ENCODE measurements around the gene DNAJC7.
"Not testable (repeated sequence)": the region's sequence is repeated elsewhere in the genome, so short reads cannot be mapped to it uniquely, and the experiment has no call there.

DNAJC7 gene

DNA sequence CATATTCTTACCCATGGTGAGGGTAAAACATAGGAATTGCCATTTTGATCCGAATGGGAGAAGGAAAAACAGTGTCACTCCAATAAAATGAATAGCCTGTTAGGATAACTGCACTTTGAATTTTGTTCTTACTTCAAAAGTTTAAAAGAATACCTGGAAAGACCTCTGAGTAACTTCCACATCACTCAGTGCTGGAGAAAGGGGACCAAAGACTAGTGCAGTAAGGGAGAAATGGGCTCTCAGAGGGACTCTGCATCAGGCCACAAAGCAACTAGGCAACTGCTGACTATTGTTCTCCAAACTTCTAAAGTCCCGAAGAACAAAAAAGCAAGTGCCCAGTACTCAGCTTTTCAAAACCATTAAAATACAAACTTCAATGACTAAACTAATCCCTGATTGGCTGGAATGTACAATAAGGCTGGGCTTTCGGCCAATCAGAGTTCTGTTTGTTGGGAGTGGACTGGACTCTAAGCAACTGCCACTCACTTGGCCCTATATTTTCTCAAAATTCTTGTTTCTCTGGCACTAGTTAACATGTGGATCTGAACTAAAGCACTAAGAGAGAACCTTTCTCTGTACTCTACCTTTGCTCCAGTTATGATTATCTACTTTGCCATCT, 6.2 kb downstream of the DNAJC7 start:
- no peak overlapping the region for H3K4me3 ChIP-seq (replicated peaks; ENCODE audit: low read depth, low read length)
- TF ChIP-seq, protein P1, sequence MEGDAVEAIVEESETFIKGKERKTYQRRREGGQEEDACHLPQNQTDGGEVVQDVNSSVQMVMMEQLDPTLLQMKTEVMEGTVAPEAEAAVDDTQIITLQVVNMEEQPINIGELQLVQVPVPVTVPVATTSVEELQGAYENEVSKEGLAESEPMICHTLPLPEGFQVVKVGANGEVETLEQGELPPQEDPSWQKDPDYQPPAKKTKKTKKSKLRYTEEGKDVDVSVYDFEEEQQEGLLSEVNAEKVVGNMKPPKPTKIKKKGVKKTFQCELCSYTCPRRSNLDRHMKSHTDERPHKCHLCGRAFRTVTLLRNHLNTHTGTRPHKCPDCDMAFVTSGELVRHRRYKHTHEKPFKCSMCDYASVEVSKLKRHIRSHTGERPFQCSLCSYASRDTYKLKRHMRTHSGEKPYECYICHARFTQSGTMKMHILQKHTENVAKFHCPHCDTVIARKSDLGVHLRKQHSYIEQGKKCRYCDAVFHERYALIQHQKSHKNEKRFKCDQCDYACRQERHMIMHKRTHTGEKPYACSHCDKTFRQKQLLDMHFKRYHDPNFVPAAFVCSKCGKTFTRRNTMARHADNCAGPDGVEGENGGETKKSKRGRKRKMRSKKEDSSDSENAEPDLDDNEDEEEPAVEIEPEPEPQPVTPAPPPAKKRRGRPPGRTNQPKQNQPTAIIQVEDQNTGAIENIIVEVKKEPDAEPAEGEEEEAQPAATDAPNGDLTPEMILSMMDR (IDR thresholded peaks at IDR 0.05; ENCODE audit: low read length, missing control alignments): no peak
- DNase-seq (ENCODE audit: low read depth): peak; percentile 55

DNA sequence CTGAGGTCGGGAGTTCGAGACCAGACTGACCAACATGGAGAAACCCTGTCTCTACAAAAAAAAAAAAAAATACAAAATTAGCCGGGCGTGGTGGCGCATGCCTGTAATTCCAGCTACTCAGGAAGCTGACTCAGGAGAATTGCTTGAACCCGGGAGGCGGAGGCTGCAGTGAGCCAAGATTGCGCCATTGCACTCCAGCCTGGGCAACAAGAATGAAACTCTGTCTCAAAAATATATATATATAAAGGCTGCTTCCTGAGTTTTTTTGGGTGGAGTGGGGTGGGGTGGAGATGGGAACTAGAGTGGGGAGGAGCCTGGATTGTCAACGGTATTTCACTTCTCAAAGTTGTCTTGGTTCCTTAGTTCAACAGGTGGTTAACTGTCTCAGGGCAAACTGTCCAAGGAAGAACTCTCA, 7.0 kb downstream of the DNAJC7 start:
- DNase-seq (ENCODE audit: low read depth): peak; percentile 78

DNA sequence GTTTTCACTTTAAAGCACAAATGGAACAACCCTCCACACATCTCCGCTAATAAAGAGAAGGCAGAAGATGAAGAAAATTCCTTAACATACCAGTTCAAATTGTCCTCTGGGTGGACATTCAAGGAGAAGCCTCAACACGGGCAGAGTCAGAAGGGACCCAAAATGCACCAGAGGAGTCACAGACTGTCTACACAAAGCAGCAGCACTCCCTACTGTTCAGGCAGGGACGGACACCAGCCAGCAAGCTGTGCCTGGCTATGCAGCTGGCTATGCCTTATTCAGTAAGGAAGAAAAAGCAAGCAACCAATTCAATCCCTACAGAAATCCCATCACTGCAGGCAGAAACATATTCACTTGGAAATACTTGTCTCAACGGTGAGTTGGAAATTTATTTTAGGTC, 8.1 kb downstream of the DNAJC7 start:
- TF ChIP-seq, protein P1 (IDR thresholded peaks at IDR 0.05; ENCODE audit: low read length, missing control alignments): peak; percentile 18
- H3K4me3 ChIP-seq (replicated peaks; ENCODE audit: low read depth, low read length): no peak overlapping the region
- DNase-seq (ENCODE audit: low read depth): no peak

More for the DNA sequence above, 7.0 kb downstream of the DNAJC7 start:
- H3K4me3 ChIP-seq (replicated peaks; ENCODE audit: low read depth, low read length): not testable (repeated sequence)

DNA sequence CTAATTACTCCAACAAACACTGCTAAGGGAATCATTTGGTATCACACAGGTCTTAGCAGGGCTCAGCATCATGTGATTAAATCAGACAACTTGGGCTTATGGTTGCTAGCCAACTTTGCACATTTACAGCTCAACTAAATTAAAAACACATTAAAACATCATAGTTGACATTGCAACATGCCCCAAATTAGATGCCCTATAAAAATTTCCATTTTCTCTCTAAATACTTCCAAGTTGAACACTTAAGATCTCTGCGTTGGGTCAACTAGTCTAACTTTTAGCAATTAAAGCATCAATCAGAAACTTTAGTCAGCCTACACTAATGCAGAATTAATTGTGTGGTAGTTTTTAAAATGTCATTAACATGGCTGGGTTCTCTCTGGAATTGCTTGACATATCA, 12.1 kb downstream of the DNAJC7 start:
- TF ChIP-seq, protein P1 (IDR thresholded peaks at IDR 0.05; ENCODE audit: low read length, missing control alignments): no peak
- no peak overlapping the region for H3K4me3 ChIP-seq (replicated peaks; ENCODE audit: low read depth, low read length)
- no peak for DNase-seq (ENCODE audit: low read depth)

DNA sequence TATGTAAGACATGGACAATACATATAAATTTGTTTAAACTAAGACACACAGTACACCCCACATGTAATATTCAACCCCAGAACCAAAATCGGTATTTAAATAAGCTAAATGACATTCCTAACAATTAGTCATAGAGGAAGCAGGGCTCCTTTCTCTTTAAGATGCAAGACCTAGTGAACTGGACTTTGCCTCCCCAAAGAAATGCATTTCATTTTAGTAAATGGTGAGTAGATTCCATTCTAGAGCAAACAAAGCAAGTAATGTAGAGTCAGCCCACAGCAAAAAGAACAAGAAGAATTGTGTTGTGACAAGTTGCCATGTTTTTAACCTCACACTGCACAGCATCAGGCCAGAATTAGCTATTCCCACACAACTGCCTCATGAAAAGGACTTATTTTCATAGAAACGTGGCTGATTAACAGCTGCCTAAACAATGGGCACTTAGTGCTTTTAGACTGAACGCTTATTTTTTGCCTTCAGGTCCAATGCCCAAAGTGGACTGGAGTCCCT, 14.4 kb downstream of the DNAJC7 start:
- no peak overlapping the region for H3K4me3 ChIP-seq (replicated peaks; ENCODE audit: low read depth, low read length)
- DNase-seq (ENCODE audit: low read depth): no peak
- TF ChIP-seq, protein P1 (IDR thresholded peaks at IDR 0.05; ENCODE audit: low read length, missing control alignments): no peak

DNA sequence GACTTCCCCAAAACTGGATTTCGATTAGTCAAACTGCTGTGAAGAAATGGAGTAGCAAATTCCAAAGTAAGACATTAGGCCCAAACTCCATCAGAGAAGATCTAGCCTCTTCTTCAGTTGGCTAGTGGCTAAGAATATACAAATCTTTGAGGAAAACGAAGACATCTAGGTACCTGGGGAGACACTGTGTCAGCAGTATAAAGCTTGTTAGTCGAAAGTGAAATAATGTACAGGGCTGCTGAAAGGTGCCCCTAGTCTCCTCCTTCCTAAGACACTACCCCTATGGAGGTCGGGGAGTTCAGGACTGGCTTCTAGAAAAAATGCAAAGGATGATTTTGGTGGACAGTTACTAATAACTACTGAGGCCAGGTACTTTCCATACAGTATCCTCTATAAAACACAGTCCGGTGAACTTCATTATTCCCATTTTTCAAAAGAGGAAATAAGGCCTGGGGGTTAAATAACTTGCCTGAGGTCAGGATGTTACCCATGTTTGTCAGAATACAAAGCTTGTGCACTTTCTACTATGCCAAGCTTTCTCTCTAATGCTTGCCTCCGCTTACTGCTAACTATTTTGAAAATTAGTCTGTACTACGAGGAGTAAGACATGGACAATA, 15.0 kb downstream of the DNAJC7 start:
- no peak overlapping the region for H3K4me3 ChIP-seq (replicated peaks; ENCODE audit: low read depth, low read length)
- no peak for DNase-seq (ENCODE audit: low read depth)
- TF ChIP-seq, protein P1 (IDR thresholded peaks at IDR 0.05; ENCODE audit: low read length, missing control alignments): no peak

DNA sequence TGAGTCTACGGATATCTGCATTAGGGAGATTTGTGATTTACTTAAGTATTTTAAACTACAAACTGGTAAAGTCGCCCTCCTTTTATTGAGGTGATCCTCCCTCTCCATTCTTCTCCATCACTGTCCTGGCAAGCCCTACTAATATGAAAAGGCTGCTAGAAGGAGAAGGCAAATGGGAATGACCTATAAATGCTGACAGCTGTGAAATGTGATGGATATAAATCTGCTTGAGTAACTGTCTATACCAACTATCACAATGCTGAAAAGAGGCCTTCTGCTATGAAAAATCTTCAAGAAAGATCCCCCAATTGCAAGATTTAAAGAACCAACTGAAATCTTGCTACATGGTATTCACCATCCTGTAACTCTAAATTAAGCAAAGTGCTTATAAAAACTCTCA, 15.5 kb downstream of the DNAJC7 start:
- DNase-seq (ENCODE audit: low read depth): no peak
- H3K4me3 ChIP-seq (replicated peaks; ENCODE audit: low read depth, low read length): no peak overlapping the region
- TF ChIP-seq, protein P1 (IDR thresholded peaks at IDR 0.05; ENCODE audit: low read length, missing control alignments): no peak

Data from fibroblast of pulmonary artery (primary cell).